BE2C (cell line): ENCODE results near the gene LIMCH1.

Experiments used
- DNase-seq: peaks from one replicate; pipeline ENCODE4 v3.0.0-alpha.2; 2020
- H3K27me3 ChIP-seq: fragments of 250-450 bp; sonication (Bioruptor Pico); 2 replicates; pipeline ENCODE4 v1.5.1; 2020; ENCODE audit warnings: mild to moderate bottlenecking
- H3K36me3 ChIP-seq: fragments of 250-450 bp; sonication (Bioruptor Pico); 2 replicates; pipeline ENCODE4 v1.5.1; 2020; ENCODE audit warnings: mild to moderate bottlenecking
- H3K4me1 ChIP-seq: fragments of 250-450 bp; sonication (Bioruptor Pico); 2 replicates; pipeline ENCODE4 v1.5.1; 2020
- H3K4me3 ChIP-seq: 2 replicates; pipeline ENCODE4 v1.5.1; 2011; ENCODE audit warnings: low read depth, low read length
- H3K9me3 ChIP-seq: fragments of 250-450 bp; sonication (Bioruptor Pico); 2 replicates; pipeline ENCODE4 v1.5.1; 2020
- CTCF ChIP-seq: IDR thresholded peaks from 2 replicates; pipeline ENCODE4 v1.5.1; 2012; ENCODE audit warnings: mild to moderate bottlenecking, low read depth, low read length

Gene LIMCH1

DNA sequence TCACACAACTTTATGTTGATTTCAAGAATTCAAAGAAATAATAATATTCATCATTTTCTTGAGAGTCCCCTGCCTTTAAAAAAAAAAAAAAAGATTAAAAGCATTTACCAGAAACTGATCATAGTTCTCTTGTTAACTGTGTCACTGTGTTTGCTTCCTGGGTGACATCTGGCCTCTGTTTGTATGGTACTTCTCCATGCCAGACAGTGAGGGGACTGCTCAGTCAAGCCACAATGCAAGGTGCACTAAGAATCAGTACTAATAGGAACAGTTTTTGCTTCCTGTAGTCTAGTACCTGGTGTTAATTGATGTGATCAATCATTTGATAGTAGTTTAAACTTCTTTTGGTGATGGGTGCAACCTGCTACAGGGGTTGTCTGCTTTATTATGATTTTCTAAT, 133.0 kb downstream of the LIMCH1 start:
- peaks cover 68% of the 10 kb centered on the region for H3K36me3 ChIP-seq
- DNase-seq: no peak
- H3K9me3 ChIP-seq: no peaks in the 10 kb centered on the region; the same call in 1 of the 2 replicates
- no peak for TF ChIP-seq CTCF
- no peaks in the 10 kb centered on the region for H3K4me1 ChIP-seq
- no peaks in the 10 kb centered on the region for H3K27me3 ChIP-seq
- no peak overlapping the region for H3K4me3 ChIP-seq

- no peak overlapping the region for H3K4me3 ChIP-seq
- H3K36me3 ChIP-seq: peaks cover 67% of the 10 kb centered on the region
- H3K9me3 ChIP-seq: no peaks in the 10 kb centered on the region; the same call in 1 of the 2 replicates
- DNase-seq: no peak
- H3K4me1 ChIP-seq: no peaks in the 10 kb centered on the region
- no peak for TF ChIP-seq CTCF
- no peaks in the 10 kb centered on the region for H3K27me3 ChIP-seq
Measured at GRCh38 chr4:41678086-41678816, 140.3 kb downstream of the LIMCH1 start.

DNA sequence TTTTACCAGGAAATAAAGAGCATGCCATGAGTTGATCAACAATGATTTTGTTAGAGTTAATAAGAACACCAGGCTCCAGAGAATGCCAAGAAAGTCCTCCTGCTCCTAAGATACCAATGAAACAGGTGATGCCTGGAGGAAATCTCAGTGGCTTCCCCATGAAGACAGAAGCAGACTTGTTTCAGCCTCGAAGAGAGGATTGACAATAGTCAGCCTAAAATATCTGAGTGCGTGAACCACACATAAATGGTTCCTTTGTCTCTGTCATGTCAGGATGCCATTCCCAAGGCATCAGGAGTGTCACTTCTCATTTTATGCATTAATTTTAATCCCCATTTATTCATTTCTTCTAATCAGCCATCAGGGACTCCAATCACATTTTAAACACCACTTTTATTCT, 141.0 kb downstream of the LIMCH1 start:
- Histone ChIP-seq H3K27me3 (no peaks in the 10 kb centered on the region), H3K4me3 (no peak overlapping the region), H3K36me3 (peaks cover 67% of the 10 kb centered on the region), H3K4me1 (no peaks in the 10 kb centered on the region), H3K9me3 (no peaks in the 10 kb centered on the region; the same call in 1 of the 2 replicates)
- TF ChIP-seq CTCF: no peak
- DNase-seq: no peak

DNA sequence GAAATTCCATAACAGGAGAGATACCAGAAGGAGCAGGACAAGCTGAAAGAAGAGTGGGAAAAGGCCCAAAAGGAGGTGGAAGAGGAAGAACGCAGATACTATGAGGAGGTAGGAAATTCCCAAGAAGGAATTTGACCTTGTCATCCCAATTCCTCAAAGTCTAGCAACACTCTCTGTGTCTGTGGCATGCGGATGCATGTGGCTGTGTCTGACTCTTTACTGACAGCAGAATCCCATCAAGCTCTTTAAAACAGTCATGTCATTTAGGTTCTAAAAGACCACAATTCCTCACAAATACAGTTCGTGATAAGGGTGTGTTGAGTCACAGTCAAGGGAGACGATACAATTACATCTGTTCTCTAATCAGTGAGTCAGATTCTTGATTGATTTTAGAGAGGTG, 142.0 kb downstream of the LIMCH1 start:
- no peak for TF ChIP-seq CTCF
- no peak for DNase-seq
- H3K4me1 ChIP-seq: no peaks in the 10 kb centered on the region
- peaks cover 70% of the 10 kb centered on the region for H3K36me3 ChIP-seq
- no peaks in the 10 kb centered on the region for H3K27me3 ChIP-seq
- H3K4me3 ChIP-seq: no peak overlapping the region
- no peaks in the 10 kb centered on the region for H3K9me3 ChIP-seq

DNA sequence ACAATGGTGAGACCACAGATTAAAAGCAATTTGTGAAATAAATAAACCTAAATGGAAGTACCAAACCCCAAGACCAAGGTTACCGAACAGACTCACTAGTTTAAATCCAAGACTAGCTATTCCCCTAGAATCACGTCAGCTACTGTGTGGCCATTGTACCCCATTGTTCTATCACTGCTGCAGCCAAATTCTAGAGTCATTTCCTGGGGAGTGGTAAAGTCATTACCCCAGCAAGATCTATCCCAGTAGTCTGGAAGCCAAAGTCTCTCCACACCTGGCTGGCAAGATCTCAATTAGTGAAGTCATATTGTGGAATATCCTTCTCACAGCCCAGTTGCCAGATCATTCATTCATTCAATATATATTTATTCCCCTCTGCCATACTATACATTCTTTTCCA, 143.1 kb downstream of the LIMCH1 start:
- Histone ChIP-seq H3K36me3 (peaks cover 76% of the 10 kb centered on the region), H3K4me1 (no peaks in the 10 kb centered on the region), H3K9me3 (no peaks in the 10 kb centered on the region), H3K4me3 (no peak overlapping the region), H3K27me3 (no peaks in the 10 kb centered on the region)
- no peak for TF ChIP-seq CTCF
- no peak for DNase-seq

- H3K9me3 ChIP-seq: no peaks in the 10 kb centered on the region
- H3K4me3 ChIP-seq: no peak overlapping the region
- no peak for DNase-seq
- peaks cover 88% of the 10 kb centered on the region for H3K36me3 ChIP-seq
- no peaks in the 10 kb centered on the region for H3K27me3 ChIP-seq
- H3K4me1 ChIP-seq: peaks cover 7% of the 10 kb centered on the region
- TF ChIP-seq CTCF: no peak
Measured at GRCh38 chr4:41683326-41683725, 145.4 kb downstream of the LIMCH1 start.
